Measurements from ENCODE around the gene STN1.

STN1 gene, protein sequence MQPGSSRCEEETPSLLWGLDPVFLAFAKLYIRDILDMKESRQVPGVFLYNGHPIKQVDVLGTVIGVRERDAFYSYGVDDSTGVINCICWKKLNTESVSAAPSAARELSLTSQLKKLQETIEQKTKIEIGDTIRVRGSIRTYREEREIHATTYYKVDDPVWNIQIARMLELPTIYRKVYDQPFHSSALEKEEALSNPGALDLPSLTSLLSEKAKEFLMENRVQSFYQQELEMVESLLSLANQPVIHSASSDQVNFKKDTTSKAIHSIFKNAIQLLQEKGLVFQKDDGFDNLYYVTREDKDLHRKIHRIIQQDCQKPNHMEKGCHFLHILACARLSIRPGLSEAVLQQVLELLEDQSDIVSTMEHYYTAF

DNA sequence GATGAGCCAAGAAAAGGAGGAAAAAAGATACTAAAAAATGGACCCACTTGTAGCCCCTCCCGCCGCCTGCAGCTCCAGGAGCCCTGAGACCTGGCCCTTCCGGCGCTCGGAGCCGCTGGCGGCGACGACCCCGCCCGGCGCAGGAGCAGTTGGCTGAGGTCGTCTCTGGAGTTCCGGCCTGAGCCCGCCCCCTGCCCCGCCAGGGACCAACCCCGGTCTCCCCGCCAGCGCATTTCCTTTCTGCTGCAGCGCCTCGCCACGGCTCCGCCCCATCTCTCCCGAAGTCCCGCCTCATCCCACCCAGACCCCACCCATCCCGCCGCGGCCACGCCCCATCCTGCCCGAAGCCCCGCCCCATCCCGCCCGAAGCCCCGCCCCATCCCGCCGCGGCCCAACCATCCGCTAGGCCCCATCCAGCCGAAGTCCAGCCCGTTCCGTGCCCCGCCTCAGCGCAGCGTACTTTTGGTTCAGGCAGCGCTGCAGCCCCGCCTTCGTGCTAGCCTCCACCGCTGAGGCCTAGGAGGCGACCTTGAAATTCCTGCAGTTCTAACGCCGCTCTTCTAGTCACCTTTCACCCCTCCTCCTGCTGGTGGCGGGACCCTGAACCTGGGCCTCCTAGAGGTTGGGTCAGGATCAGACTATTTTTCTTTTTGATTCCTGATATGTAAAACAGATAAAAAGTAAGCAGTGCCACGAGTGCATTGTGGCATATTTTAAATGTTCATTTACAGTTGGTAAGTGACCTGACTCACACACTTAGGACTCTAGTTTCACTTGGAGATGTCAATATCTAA lies at the start of gene STN1:
Gene STN1, minus strand, starts transcription at position 132 of the 794 bp plus-strand sequence. CDS start 590 bp downstream, outside the sequence.
- peak; percentile 97 for DNase-seq (ENCODE audit: extremely low read depth, insufficient read length)
- no peaks in the 10 kb centered on the region for H3K27me3 ChIP-seq (replicated peaks; ENCODE audit: control insufficient read depth, insufficient read depth, low read length)
- TF ChIP-seq, protein P1, sequence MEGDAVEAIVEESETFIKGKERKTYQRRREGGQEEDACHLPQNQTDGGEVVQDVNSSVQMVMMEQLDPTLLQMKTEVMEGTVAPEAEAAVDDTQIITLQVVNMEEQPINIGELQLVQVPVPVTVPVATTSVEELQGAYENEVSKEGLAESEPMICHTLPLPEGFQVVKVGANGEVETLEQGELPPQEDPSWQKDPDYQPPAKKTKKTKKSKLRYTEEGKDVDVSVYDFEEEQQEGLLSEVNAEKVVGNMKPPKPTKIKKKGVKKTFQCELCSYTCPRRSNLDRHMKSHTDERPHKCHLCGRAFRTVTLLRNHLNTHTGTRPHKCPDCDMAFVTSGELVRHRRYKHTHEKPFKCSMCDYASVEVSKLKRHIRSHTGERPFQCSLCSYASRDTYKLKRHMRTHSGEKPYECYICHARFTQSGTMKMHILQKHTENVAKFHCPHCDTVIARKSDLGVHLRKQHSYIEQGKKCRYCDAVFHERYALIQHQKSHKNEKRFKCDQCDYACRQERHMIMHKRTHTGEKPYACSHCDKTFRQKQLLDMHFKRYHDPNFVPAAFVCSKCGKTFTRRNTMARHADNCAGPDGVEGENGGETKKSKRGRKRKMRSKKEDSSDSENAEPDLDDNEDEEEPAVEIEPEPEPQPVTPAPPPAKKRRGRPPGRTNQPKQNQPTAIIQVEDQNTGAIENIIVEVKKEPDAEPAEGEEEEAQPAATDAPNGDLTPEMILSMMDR (IDR thresholded peaks at IDR 0.05; ENCODE audit: insufficient read depth, low read length, poor library complexity, severe bottlenecking): no peak
- peak within 1 kb of the TSS; percentile 80 for H3K4me3 ChIP-seq (replicated peaks; ENCODE audit: low read depth, low read length)
- H3K36me3 ChIP-seq (ENCODE audit: control insufficient read depth, insufficient read depth, low read length): no peaks in the 10 kb centered on the region

DNA sequence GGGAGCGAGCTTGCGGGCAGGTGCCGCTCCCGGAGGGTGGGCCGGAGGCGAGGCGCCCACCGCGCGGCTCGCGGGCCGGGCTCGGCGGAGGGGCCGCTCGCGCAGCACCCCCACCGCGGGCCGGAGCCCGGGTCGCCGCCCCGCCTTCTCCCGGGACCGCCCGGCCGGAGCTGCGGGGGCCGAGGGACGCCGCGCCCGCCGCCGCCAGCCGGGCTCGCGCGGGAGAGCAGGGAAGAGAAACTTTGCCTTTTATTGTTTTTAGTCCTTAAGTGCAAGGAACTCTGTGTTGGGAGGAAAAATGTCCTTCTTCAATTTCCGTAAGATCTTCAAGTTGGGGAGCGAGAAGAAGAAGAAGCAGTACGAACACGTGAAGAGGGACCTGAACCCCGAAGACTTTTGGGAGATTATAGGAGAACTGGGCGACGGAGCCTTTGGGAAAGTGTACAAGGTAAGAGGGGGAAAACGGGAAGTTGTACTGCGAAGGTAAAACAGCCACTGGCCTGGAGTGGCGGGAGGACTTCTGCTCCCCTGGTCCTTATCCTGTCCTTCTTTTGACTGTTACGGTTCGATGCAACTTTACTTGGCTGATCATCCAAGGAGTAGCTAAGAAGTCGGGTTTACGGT lies 49.6 kb upstream of the STN1 start:
- H3K4me3 ChIP-seq (replicated peaks; ENCODE audit: low read depth, low read length): peak overlapping the region; percentile 84
- DNase-seq (ENCODE audit: extremely low read depth, insufficient read length): no peak
- no peaks in the 10 kb centered on the region for H3K27me3 ChIP-seq (replicated peaks; ENCODE audit: control insufficient read depth, insufficient read depth, low read length)
- TF ChIP-seq, protein P1 (IDR thresholded peaks at IDR 0.05; ENCODE audit: insufficient read depth, low read length, poor library complexity, severe bottlenecking): no peak
- H3K36me3 ChIP-seq (ENCODE audit: control insufficient read depth, insufficient read depth, low read length): no peaks in the 10 kb centered on the region

DNA sequence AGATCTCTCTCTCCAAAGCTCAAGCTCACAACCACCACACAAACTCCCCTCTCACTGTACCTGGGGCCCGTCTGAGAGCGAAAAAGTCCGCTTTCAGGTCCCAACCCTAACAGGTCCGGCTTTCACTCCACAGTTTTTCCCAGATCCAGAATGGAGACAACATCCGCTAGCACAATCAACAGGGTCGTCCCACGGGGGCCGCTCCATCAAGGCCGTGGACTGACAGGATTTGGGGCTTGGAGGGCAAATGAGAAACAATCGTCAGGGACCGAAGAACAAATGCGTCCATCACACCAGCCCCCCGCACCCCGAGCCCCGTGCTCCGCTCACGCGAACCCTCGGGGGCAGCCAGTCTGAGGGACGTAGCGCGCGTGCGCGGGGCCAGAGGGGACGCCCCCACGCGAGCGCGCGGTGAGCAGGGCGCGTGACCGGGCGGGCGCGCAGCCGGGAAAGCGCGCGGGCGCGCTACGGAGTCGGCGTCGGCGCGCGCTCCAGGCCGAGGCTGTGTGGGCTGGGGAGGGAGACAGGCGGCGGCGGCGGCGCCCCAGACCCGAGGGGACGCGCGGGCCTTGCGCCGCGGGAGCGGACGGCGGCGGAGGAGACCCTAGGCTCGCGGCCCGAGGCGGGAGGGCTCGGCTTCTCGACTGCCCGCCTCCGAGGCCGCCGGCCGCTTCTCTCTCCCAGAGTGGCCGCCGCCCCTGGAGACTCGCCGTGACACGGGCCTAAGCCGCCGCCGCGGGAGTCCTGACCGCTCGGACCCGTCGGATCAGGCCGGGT lies 48.9 kb upstream of the STN1 start, which contains the start of gene SLK:
Gene SLK, plus strand, starts transcription at position 470 of the 777 bp plus-strand sequence. CDS start 606 bp downstream, outside the sequence.
- peak; percentile 91 for DNase-seq (ENCODE audit: extremely low read depth, insufficient read length)
- H3K4me3 ChIP-seq (replicated peaks; ENCODE audit: low read depth, low read length): peak within 1 kb of the TSS; percentile 90
- no peaks in the 10 kb centered on the region for H3K27me3 ChIP-seq (replicated peaks; ENCODE audit: control insufficient read depth, insufficient read depth, low read length)
- no peaks in the 10 kb centered on the region for H3K36me3 ChIP-seq (ENCODE audit: control insufficient read depth, insufficient read depth, low read length)
- TF ChIP-seq, protein P1 (IDR thresholded peaks at IDR 0.05; ENCODE audit: insufficient read depth, low read length, poor library complexity, severe bottlenecking): no peak

DNA sequence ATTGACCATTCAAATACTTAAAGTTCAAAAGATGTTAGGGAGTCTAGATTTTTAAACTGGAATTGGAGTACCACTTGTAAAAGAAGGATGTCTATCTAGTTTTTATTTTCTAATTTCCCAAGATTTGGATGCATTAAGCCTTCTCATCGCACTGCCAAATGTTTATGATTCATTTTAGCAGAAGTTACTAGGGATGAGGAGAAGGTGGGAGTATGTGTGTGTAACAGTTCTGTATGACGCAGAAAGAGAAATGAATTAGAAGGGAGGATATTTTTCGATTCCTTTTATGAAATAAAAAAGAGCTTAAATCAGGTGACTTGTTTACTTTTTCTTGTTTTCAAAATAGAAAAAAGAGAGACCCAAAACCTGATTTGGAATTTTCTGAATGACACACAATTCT lies 42.1 kb upstream of the STN1 start:
- Histone ChIP-seq H3K36me3 (ENCODE audit: control insufficient read depth, insufficient read depth, low read length) (no peaks in the 10 kb centered on the region), H3K27me3 (replicated peaks; ENCODE audit: control insufficient read depth, insufficient read depth, low read length) (no peaks in the 10 kb centered on the region), H3K4me3 (replicated peaks; ENCODE audit: low read depth, low read length) (no peak overlapping the region)
- DNase-seq (ENCODE audit: extremely low read depth, insufficient read length): no peak
- TF ChIP-seq, protein P1 (IDR thresholded peaks at IDR 0.05; ENCODE audit: insufficient read depth, low read length, poor library complexity, severe bottlenecking): no peak

DNA sequence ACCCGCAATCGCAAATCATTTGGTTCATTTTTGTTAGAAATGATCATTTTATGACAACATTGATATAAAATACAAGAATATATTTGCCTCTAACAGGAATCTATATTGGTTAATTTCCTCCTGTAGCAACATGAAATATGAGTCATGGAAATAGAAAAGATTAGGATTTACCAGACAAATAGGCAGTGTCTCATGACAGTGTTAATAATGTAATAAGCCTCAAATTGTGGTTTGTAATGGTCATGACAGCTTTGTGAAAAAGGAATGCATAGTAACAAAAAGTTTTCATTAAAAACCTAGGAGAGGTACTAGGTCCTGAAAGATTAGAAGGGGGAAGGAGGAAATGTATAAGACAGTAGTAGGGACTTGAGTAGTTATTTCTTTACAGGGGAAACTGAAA lies 41.0 kb upstream of the STN1 start:
- Histone ChIP-seq H3K36me3 (ENCODE audit: control insufficient read depth, insufficient read depth, low read length) (no peaks in the 10 kb centered on the region), H3K4me3 (replicated peaks; ENCODE audit: low read depth, low read length) (no peak overlapping the region), H3K27me3 (replicated peaks; ENCODE audit: control insufficient read depth, insufficient read depth, low read length) (no peaks in the 10 kb centered on the region)
- DNase-seq (ENCODE audit: extremely low read depth, insufficient read length): no peak
- TF ChIP-seq, protein P1 (IDR thresholded peaks at IDR 0.05; ENCODE audit: insufficient read depth, low read length, poor library complexity, severe bottlenecking): no peak
